HEK293 (cell line): Measurements from ENCODE around the gene PTPRK.

Experiments
- CTCF ChIA-PET: fragments of 350-600 bp; formaldehyde crosslinking; extraction: SDS; loops from one replicate; lab custom pipeline; 2021; ENCODE audit warnings: antibody characterized with exemption; lab: Yijun Ruan, JAX
- POLR2A ChIA-PET: fragments of 300-600 bp; formaldehyde crosslinking; extraction: SDS; loops from one replicate; lab custom pipeline; 2020; ENCODE audit warnings: antibody characterized with exemption, inconsistent platforms; lab: Yijun Ruan, JAX
- H3K27ac ChIP-seq: fragments of 200-500 bp; sonication (Bioruptor generic); 2 replicates; pipeline ENCODE4 v1.5.1; 2014; ENCODE audit warnings: low read depth, low read length, control low read depth, inconsistent platforms; ENCODE audit errors: extremely low read depth
- H3K36me3 ChIP-seq, 2 experiments: fragments of 200-500 bp in 1 of 2; sonication (Bioruptor generic) in 1 of 2; 1 replicate in 1 of 2; 2 replicates in 1 of 2; pipeline ENCODE4 v1.5.1; 2014 to 2017; ENCODE audit warnings: inconsistent platforms in 2 of 2, low read length in 2 of 2; ENCODE audit not compliant: control insufficient read depth in 2 of 2, insufficient read depth in 1 of 2
- H3K4me1 ChIP-seq: fragments of 200-500 bp; sonication (Bioruptor generic); 2 replicates; pipeline ENCODE4 v1.5.1; 2014; ENCODE audit warnings: mild to moderate bottlenecking, low read length, inconsistent platforms; ENCODE audit not compliant: control insufficient read depth, insufficient read depth
- H3K4me3 ChIP-seq: 2 replicates; pipeline ENCODE4 v1.5.1; 2011; ENCODE audit warnings: low read depth, mild to moderate bottlenecking, control low read depth, low read length, moderate library complexity
- H3K9me3 ChIP-seq: fragments of 200-500 bp; sonication (Bioruptor generic); 2 replicates; pipeline ENCODE4 v1.5.1; 2014; ENCODE audit warnings: low read depth, low read length, inconsistent platforms; ENCODE audit not compliant: control insufficient read depth, insufficient read depth
- SETDB1 ChIP-seq: IDR thresholded peaks from one replicate; pipeline ENCODE4 v1.6.1; 2017; ENCODE audit warnings: mild to moderate bottlenecking, low read length, moderate library complexity, mixed read lengths; ENCODE audit not compliant: insufficient read length
- ZNF274 ChIP-seq, 2 experiments: fragments of 200-500 bp in 1 of 2; fragments of 450-650 bp in 1 of 2; sonication (Bioruptor generic) in 1 of 2; formaldehyde crosslinking in 1 of 2; IDR thresholded peaks; 2 replicates each; pipeline versions ENCODE4 v1.5.1 to v1.6.1; 2014 to 2016; ENCODE audit warnings: borderline replicate concordance in 1 of 2, inconsistent platforms in 1 of 2, low read length in 1 of 2, missing biosample characterization in 1 of 2, missing genetic modification characterization in 1 of 2
- ZNF335 ChIP-seq: fragments of 450-650 bp; formaldehyde crosslinking; conservative IDR thresholded peaks from 2 replicates; pipeline ENCODE4 v1.5.1; 2016; ENCODE audit warnings: missing biosample characterization, missing genetic modification characterization
- ZNF624 ChIP-seq: fragments of 450-650 bp; formaldehyde crosslinking; IDR thresholded peaks from 2 replicates; pipeline ENCODE4 v1.5.1; 2017; ENCODE audit warnings: missing biosample characterization, missing genetic modification characterization
- ZNF747 ChIP-seq: fragments of 450-650 bp; formaldehyde crosslinking; IDR thresholded peaks from 2 replicates; pipeline ENCODE4 v1.5.1; 2016; ENCODE audit warnings: missing biosample characterization, missing genetic modification characterization
- TF ChIP-seq, protein P1 (sequence below): fragments of 450-650 bp; formaldehyde crosslinking; conservative IDR thresholded peaks from 2 replicates; pipeline ENCODE4 v1.5.1; 2016; ENCODE audit warnings: low read depth, missing biosample characterization, missing genetic modification characterization
- TF ChIP-seq, protein P2 (sequence below): fragments of 450-650 bp; formaldehyde crosslinking; IDR thresholded peaks from 2 replicates; pipeline ENCODE4 v1.5.1; 2017; ENCODE audit warnings: missing biosample characterization, missing genetic modification characterization
- TF ChIP-seq, protein P3 (sequence below): fragments of 450-650 bp; IDR thresholded peaks from 2 replicates; pipeline ENCODE4 v1.5.1; 2018; ENCODE audit warnings: missing biosample characterization, missing genetic modification characterization
- TF ChIP-seq, protein P4 (sequence below): fragments of 450-650 bp; formaldehyde crosslinking; IDR thresholded peaks from 2 replicates; pipeline ENCODE4 v1.5.1; 2016; ENCODE audit warnings: missing biosample characterization, missing genetic modification characterization, borderline replicate concordance
- TF ChIP-seq, protein P5 (sequence below): fragments of 450-650 bp; formaldehyde crosslinking; IDR thresholded peaks from 2 replicates; pipeline ENCODE4 v1.5.1; 2017; ENCODE audit warnings: missing biosample characterization, mild to moderate bottlenecking, missing genetic modification characterization, moderate library complexity
- TF ChIP-seq, protein P6 (sequence below): fragments of 450-650 bp; formaldehyde crosslinking; IDR thresholded peaks from 2 replicates; pipeline ENCODE4 v1.5.1; 2016; ENCODE audit warnings: missing biosample characterization, missing genetic modification characterization, low read depth

PTPRK gene

DNA sequence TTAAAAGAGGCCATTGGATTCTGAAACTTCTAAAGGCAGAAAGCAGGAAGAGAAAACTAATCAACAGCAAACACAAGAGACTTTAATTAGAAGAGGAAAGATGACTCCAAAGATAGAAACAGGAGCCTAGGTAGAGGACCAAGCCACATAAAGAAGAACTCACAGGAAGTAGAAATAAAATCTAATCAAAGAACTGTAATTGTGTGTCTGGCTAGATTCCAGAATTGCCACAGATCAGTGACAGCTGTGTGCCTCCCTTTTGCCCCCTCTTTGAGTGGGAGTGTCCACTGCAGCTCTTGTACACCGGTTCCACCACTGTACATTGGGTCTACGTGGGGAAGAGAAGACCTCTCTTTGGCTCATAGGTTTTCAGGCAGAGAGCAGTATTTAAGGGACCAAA lies 597.3 kb downstream of the PTPRK start:
- H3K4me1 ChIP-seq: no peaks in the 10 kb centered on the region
- POLR2A ChIA-PET: no interaction called here
- CTCF ChIA-PET: no interaction called here
- H3K27ac ChIP-seq: no peak overlapping the region
- H3K9me3 ChIP-seq: no peaks in the 10 kb centered on the region
- TF ChIP-seq ZNF274 (IDR thresholded peaks at IDR 0.05; ENCODE audit: low read length) (no peak), ZNF274 (tag by site-specific recombination; IDR thresholded peaks at IDR 0.05; ENCODE audit: borderline replicate concordance) (no peak), ZNF747 (tag by site-specific recombination) (no peak)
- TF ChIP-seq, protein P1, sequence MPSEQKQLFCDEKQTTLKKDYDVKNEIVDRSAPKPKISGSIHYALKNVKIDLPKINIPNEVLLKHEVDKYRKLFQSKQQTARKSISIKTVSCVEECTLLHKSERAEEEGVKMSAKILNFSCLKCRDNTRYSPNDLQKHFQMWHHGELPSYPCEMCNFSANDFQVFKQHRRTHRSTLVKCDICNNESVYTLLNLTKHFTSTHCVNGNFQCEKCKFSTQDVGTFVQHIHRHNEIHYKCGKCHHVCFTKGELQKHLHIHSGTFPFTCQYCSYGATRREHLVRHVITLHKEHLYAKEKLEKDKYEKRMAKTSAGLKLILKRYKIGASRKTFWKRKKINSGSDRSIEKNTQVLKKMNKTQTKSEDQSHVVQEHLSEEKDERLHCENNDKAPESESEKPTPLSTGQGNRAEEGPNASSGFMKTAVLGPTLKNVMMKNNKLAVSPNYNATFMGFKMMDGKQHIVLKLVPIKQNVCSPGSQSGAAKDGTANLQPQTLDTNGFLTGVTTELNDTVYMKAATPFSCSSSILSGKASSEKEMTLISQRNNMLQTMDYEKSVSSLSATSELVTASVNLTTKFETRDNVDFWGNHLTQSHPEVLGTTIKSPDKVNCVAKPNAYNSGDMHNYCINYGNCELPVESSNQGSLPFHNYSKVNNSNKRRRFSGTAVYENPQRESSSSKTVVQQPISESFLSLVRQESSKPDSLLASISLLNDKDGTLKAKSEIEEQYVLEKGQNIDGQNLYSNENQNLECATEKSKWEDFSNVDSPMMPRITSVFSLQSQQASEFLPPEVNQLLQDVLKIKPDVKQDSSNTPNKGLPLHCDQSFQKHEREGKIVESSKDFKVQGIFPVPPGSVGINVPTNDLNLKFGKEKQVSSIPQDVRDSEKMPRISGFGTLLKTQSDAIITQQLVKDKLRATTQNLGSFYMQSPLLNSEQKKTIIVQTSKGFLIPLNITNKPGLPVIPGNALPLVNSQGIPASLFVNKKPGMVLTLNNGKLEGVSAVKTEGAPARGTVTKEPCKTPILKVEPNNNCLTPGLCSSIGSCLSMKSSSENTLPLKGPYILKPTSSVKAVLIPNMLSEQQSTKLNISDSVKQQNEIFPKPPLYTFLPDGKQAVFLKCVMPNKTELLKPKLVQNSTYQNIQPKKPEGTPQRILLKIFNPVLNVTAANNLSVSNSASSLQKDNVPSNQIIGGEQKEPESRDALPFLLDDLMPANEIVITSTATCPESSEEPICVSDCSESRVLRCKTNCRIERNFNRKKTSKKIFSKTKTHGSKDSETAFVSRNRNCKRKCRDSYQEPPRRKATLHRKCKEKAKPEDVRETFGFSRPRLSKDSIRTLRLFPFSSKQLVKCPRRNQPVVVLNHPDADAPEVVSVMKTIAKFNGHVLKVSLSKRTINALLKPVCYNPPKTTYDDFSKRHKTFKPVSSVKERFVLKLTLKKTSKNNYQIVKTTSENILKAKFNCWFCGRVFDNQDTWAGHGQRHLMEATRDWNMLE (tag by site-specific recombination): no peak
- TF ChIP-seq, all 188 proteins: peak for 0
- no peaks in the 10 kb centered on the region for H3K36me3 ChIP-seq
- no peak overlapping the region for H3K4me3 ChIP-seq

DNA sequence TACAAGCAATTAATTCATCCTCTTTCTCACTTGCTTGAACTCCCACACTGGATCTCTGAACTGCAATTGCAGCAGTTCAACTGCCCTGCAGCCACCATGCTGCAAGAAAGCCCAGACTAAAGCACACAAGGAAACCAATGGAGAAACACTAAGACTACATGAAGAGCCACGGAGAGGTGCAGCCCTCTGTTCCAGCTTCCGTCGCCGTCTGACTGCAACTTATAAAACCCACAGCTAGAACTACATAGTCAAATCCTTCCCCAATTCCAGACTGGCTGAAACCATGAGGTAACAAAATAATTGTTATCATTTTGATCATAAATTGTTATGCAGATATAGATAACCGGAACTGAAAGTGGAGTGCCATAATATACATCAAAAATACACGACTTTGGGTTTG lies 598.4 kb downstream of the PTPRK start:
- POLR2A ChIA-PET: no interaction called here

More for the DNA sequence above, 598.4 kb downstream of the PTPRK start:
- no peak overlapping the region for H3K27ac ChIP-seq
- no peak for TF ChIP-seq ZNF335 (tag by site-specific recombination)
- TF ChIP-seq, protein P2, sequence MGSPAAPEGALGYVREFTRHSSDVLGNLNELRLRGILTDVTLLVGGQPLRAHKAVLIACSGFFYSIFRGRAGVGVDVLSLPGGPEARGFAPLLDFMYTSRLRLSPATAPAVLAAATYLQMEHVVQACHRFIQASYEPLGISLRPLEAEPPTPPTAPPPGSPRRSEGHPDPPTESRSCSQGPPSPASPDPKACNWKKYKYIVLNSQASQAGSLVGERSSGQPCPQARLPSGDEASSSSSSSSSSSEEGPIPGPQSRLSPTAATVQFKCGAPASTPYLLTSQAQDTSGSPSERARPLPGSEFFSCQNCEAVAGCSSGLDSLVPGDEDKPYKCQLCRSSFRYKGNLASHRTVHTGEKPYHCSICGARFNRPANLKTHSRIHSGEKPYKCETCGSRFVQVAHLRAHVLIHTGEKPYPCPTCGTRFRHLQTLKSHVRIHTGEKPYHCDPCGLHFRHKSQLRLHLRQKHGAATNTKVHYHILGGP: no peak
- TF ChIP-seq, protein P3, sequence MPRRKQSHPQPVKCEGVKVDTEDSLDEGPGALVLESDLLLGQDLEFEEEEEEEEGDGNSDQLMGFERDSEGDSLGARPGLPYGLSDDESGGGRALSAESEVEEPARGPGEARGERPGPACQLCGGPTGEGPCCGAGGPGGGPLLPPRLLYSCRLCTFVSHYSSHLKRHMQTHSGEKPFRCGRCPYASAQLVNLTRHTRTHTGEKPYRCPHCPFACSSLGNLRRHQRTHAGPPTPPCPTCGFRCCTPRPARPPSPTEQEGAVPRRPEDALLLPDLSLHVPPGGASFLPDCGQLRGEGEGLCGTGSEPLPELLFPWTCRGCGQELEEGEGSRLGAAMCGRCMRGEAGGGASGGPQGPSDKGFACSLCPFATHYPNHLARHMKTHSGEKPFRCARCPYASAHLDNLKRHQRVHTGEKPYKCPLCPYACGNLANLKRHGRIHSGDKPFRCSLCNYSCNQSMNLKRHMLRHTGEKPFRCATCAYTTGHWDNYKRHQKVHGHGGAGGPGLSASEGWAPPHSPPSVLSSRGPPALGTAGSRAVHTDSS (tag by site-specific recombination): no peak
- no peak for TF ChIP-seq SETDB1
- TF ChIP-seq, protein P4, sequence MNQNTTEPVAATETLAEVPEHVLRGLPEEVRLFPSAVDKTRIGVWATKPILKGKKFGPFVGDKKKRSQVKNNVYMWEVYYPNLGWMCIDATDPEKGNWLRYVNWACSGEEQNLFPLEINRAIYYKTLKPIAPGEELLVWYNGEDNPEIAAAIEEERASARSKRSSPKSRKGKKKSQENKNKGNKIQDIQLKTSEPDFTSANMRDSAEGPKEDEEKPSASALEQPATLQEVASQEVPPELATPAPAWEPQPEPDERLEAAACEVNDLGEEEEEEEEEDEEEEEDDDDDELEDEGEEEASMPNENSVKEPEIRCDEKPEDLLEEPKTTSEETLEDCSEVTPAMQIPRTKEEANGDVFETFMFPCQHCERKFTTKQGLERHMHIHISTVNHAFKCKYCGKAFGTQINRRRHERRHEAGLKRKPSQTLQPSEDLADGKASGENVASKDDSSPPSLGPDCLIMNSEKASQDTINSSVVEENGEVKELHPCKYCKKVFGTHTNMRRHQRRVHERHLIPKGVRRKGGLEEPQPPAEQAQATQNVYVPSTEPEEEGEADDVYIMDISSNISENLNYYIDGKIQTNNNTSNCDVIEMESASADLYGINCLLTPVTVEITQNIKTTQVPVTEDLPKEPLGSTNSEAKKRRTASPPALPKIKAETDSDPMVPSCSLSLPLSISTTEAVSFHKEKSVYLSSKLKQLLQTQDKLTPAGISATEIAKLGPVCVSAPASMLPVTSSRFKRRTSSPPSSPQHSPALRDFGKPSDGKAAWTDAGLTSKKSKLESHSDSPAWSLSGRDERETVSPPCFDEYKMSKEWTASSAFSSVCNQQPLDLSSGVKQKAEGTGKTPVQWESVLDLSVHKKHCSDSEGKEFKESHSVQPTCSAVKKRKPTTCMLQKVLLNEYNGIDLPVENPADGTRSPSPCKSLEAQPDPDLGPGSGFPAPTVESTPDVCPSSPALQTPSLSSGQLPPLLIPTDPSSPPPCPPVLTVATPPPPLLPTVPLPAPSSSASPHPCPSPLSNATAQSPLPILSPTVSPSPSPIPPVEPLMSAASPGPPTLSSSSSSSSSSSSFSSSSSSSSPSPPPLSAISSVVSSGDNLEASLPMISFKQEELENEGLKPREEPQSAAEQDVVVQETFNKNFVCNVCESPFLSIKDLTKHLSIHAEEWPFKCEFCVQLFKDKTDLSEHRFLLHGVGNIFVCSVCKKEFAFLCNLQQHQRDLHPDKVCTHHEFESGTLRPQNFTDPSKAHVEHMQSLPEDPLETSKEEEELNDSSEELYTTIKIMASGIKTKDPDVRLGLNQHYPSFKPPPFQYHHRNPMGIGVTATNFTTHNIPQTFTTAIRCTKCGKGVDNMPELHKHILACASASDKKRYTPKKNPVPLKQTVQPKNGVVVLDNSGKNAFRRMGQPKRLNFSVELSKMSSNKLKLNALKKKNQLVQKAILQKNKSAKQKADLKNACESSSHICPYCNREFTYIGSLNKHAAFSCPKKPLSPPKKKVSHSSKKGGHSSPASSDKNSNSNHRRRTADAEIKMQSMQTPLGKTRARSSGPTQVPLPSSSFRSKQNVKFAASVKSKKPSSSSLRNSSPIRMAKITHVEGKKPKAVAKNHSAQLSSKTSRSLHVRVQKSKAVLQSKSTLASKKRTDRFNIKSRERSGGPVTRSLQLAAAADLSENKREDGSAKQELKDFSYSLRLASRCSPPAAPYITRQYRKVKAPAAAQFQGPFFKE: no peak
- TF ChIP-seq, protein P5, sequence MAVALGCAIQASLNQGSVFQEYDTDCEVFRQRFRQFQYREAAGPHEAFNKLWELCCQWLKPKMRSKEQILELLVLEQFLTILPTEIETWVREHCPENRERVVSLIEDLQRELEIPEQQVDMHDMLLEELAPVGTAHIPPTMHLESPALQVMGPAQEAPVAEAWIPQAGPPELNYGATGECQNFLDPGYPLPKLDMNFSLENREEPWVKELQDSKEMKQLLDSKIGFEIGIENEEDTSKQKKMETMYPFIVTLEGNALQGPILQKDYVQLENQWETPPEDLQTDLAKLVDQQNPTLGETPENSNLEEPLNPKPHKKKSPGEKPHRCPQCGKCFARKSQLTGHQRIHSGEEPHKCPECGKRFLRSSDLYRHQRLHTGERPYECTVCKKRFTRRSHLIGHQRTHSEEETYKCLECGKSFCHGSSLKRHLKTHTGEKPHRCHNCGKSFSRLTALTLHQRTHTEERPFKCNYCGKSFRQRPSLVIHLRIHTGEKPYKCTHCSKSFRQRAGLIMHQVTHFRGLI (tag by site-specific recombination): no peak
- TF ChIP-seq ZNF624: no peak
- TF ChIP-seq, protein P6, sequence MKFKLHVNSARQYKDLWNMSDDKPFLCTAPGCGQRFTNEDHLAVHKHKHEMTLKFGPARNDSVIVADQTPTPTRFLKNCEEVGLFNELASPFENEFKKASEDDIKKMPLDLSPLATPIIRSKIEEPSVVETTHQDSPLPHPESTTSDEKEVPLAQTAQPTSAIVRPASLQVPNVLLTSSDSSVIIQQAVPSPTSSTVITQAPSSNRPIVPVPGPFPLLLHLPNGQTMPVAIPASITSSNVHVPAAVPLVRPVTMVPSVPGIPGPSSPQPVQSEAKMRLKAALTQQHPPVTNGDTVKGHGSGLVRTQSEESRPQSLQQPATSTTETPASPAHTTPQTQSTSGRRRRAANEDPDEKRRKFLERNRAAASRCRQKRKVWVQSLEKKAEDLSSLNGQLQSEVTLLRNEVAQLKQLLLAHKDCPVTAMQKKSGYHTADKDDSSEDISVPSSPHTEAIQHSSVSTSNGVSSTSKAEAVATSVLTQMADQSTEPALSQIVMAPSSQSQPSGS: no peak
- TF ChIP-seq, all 188 proteins: peak for 0
- no peaks in the 10 kb centered on the region for H3K36me3 ChIP-seq
- H3K4me1 ChIP-seq: no peaks in the 10 kb centered on the region
- no peak overlapping the region for H3K4me3 ChIP-seq
- CTCF ChIA-PET: no interaction called here
- no peaks in the 10 kb centered on the region for H3K9me3 ChIP-seq
